Smooth muscle cell (in vitro differentiated cells): Measurements from ENCODE around the gene MUC13. TPM values are rescaled to one million over a fixed set of nuclear protein-coding genes. Genes with fewer than 3 reads are reported as not detected.

ENCODE experiments used
- DNase-seq: peaks from one replicate; lab custom pipeline; 2025; ENCODE audit not compliant: unreplicated experiment; lab: John Stamatoyannopoulos, UW
- H2AFZ ChIP-seq: fragments of 200-600 bp; sonication (generic); 2 replicates; pipeline ENCODE4 v1.6.0; 2016; ENCODE audit warnings: antibody characterized with exemption, low read depth, mild to moderate bottlenecking
- H3F3A ChIP-seq: fragments of 200-600 bp; sonication (generic); 2 replicates; pipeline ENCODE4 v1.6.0; 2017; ENCODE audit warnings: antibody characterized with exemption, low read depth
- H3K27ac ChIP-seq: fragments of 200-600 bp; sonication (generic); 2 replicates; pipeline ENCODE4 v1.5.1; 2016; ENCODE audit warnings: low read depth, mild to moderate bottlenecking
- H3K27me3 ChIP-seq: fragments of 200-600 bp; sonication (generic); 2 replicates; pipeline ENCODE4 v1.6.1; 2016; ENCODE audit warnings: low read depth, mild to moderate bottlenecking
- H3K36me3 ChIP-seq: fragments of 200-600 bp; sonication (generic); 2 replicates; pipeline ENCODE4 v1.5.1; 2016; ENCODE audit warnings: low read depth
- H3K4me1 ChIP-seq: fragments of 200-600 bp; sonication (generic); 2 replicates; pipeline ENCODE4 v1.5.1; 2016; ENCODE audit warnings: low read depth
- H3K4me2 ChIP-seq: fragments of 200-600 bp; sonication (generic); 2 replicates; pipeline ENCODE4 v1.6.0; 2016; ENCODE audit warnings: mild to moderate bottlenecking
- H3K4me3 ChIP-seq: fragments of 200-600 bp; sonication (generic); 2 replicates; pipeline ENCODE4 v1.5.1; 2016; ENCODE audit warnings: mild to moderate bottlenecking
- H3K79me2 ChIP-seq: fragments of 200-600 bp; sonication (generic); 2 replicates; pipeline ENCODE4 v1.6.0; 2016; ENCODE audit warnings: low read depth, mild to moderate bottlenecking
- H3K9ac ChIP-seq: fragments of 200-600 bp; sonication (generic); 2 replicates; pipeline ENCODE4 v1.6.0; 2016; ENCODE audit warnings: low read depth
- H3K9me3 ChIP-seq: fragments of 200-600 bp; sonication (generic); replicated peaks from 2 replicates; pipeline ENCODE4 v1.5.1; 2016; ENCODE audit warnings: low read depth
- H4K20me1 ChIP-seq: fragments of 200-600 bp; sonication (generic); 2 replicates; pipeline ENCODE4 v1.6.0; 2016; ENCODE audit warnings: low read depth
- CTCF ChIP-seq: fragments of 200-600 bp; sonication (generic); IDR thresholded peaks from 2 replicates; pipeline ENCODE4 v1.5.1; 2017; ENCODE audit warnings: borderline replicate concordance, mild to moderate bottlenecking, antibody characterized with exemption; ENCODE audit not compliant: insufficient read depth, poor library complexity, severe bottlenecking
- WGBS: methylation state at CpG from one replicate; pipeline ENCODE4 v1.1.7; 2016; ENCODE audit warnings: low lambda C conversion rate; 5-methylcytosine and 5-hydroxymethylcytosine counted together
- polyA plus RNA-seq: library from polyadenylated mRNA; unstranded; fragments of >200 nt; fragmentation: Nextera tagmentation; extraction: Ambion mirVana; gene quantifications from 2 replicates; pipeline ENCODE4 v1.2.1, GENCODE V29; 2016
- total RNA-seq: library from RNA; depleted of rRNA; stranded (reverse); fragments of >200 nt; gene quantifications from 2 replicates; pipeline ENCODE4 v1.2.3, GENCODE V29; 2014

MUC13 gene
- total and polyA plus RNA-seq, 2 experiments from 2014 or later: 0.04 TPM; not detected in 1

DNA sequence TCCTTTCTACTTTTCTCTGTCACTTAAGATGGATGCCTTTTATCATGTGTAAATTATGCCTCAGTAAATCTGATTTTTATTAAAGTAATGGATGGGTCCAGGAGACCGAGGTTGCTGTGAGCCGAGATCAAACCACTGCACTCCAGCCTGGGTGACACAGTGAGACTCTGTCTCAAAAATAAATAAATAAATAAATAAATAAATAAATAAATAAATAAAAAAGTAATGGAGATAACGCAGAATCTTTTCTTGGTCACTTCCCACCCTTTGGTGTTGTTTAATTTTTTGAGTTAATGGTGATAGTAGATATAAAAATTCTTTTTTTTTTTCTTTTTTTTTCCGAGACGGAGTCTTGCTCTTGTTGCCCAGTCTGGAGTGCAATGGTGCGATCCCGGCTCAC is 44.1 kb upstream of the MUC13 start:
- H3K4me3 ChIP-seq: no peak overlapping the region
- no peaks in the 10 kb centered on the region for H3K27me3 ChIP-seq
- no peak for DNase-seq
- no peak overlapping the region for H3K4me2 ChIP-seq
- H3F3A ChIP-seq: no peaks in the 10 kb centered on the region
- no peaks in the 10 kb centered on the region for H3K4me1 ChIP-seq
- no peaks in the 10 kb centered on the region for H4K20me1 ChIP-seq
- no peak for TF ChIP-seq CTCF
- no peak overlapping the region for H3K27ac ChIP-seq
- H3K9me3 ChIP-seq: no peaks in the 10 kb centered on the region
- no peak overlapping the region for H2AFZ ChIP-seq
- H3K9ac ChIP-seq: no peak overlapping the region
- peaks cover 2% of the 10 kb centered on the region for H3K36me3 ChIP-seq
- no peaks in the 10 kb centered on the region for H3K79me2 ChIP-seq
- WGBS: 98% methylated on average over 7 of the region's 7 CpGs

- peaks cover 10% of the 10 kb centered on the region for H3K36me3 ChIP-seq
- WGBS: 94% methylated on average over 6 of the region's 6 CpGs
Measured at GRCh38 chr3:124976383-124976782, 41.8 kb upstream of the MUC13 start.

GRCh38 chr3:124974691-124975090 is 40.1 kb upstream of the MUC13 start:
- H3K4me1 ChIP-seq: no peaks in the 10 kb centered on the region
- H2AFZ ChIP-seq: no peak overlapping the region
- no peak overlapping the region for H3K4me2 ChIP-seq
- no peak for DNase-seq
- H4K20me1 ChIP-seq: no peaks in the 10 kb centered on the region
- no peak overlapping the region for H3K4me3 ChIP-seq
- no peaks in the 10 kb centered on the region for H3F3A ChIP-seq
- WGBS: 90% methylated on average over 2 of the region's 2 CpGs
- no peak overlapping the region for H3K9ac ChIP-seq
- no peak for TF ChIP-seq CTCF
- H3K27me3 ChIP-seq: no peaks in the 10 kb centered on the region
- H3K36me3 ChIP-seq: peaks cover 18% of the 10 kb centered on the region
- no peaks in the 10 kb centered on the region for H3K79me2 ChIP-seq
- H3K9me3 ChIP-seq: no peaks in the 10 kb centered on the region
- peak overlapping the region; percentile 24 for H3K27ac ChIP-seq

More at GRCh38 chr3:124976383-124976782, 41.8 kb upstream of the MUC13 start:
- Histone ChIP-seq H3K4me2 (no peak overlapping the region), H3K4me3 (no peak overlapping the region), H3K79me2 (no peaks in the 10 kb centered on the region), H3K27ac (no peak overlapping the region), H3K9ac (no peak overlapping the region), H3K9me3 (no peaks in the 10 kb centered on the region), H3K4me1 (no peaks in the 10 kb centered on the region), H3F3A (no peaks in the 10 kb centered on the region), H2AFZ (no peak overlapping the region), H4K20me1 (no peaks in the 10 kb centered on the region), H3K27me3 (no peaks in the 10 kb centered on the region)
- TF ChIP-seq CTCF: no peak
- no peak for DNase-seq

GRCh38 chr3:124973290-124973689 is 38.7 kb upstream of the MUC13 start:
- no peak overlapping the region for H2AFZ ChIP-seq
- no peaks in the 10 kb centered on the region for H3K4me1 ChIP-seq
- H3K27ac ChIP-seq: no peak overlapping the region
- no peaks in the 10 kb centered on the region for H4K20me1 ChIP-seq
- H3K9me3 ChIP-seq: no peaks in the 10 kb centered on the region
- no peak for DNase-seq
- TF ChIP-seq CTCF: no peak
- H3K4me3 ChIP-seq: no peak overlapping the region
- H3K9ac ChIP-seq: no peak overlapping the region
- no peaks in the 10 kb centered on the region for H3K79me2 ChIP-seq
- no peak overlapping the region for H3K4me2 ChIP-seq
- peaks cover 18% of the 10 kb centered on the region for H3K36me3 ChIP-seq
- no peaks in the 10 kb centered on the region for H3F3A ChIP-seq
- no peaks in the 10 kb centered on the region for H3K27me3 ChIP-seq
